Duodenal mucosa (tissue), 2 donors: ENCODE results near the gene PDSS2.
"Not testable (repeated sequence)": the region's sequence is repeated elsewhere in the genome, so short reads cannot be mapped to it uniquely, and the experiment has no call there.

Source experiments
- H3K27ac ChIP-seq: one replicate; pipeline ENCODE4 v1.7.0; 2013; ENCODE audit warnings: low read depth, low read length
- H3K27me3 ChIP-seq, 2 donors: one replicate each; pipeline ENCODE4 v1.7.0; 2013; ENCODE audit warnings: low read length in 2 of 2, control low read depth in 1 of 2; ENCODE audit not compliant: insufficient read depth in 2 of 2, control insufficient read depth in 1 of 2
- H3K36me3 ChIP-seq, 2 donors: one replicate each; pipeline ENCODE4 v1.7.0; 2013; ENCODE audit warnings: low read length in 2 of 2, control low read depth in 1 of 2; ENCODE audit not compliant: insufficient read depth in 2 of 2, control insufficient read depth in 1 of 2
- H3K4me1 ChIP-seq, 2 donors: one replicate each; pipeline ENCODE4 v1.7.0; 2013; ENCODE audit warnings: low read length in 2 of 2, control low read depth in 1 of 2; ENCODE audit not compliant: insufficient read depth in 2 of 2, control insufficient read depth in 1 of 2
- H3K4me3 ChIP-seq, 2 donors: one replicate each; pipeline ENCODE4 v1.7.0; 2013; ENCODE audit warnings: low read length in 2 of 2, low read depth in 1 of 2
- H3K9ac ChIP-seq, 2 donors: one replicate each; pipeline ENCODE4 v1.7.0; 2013; ENCODE audit warnings: low read length in 2 of 2, low read depth in 1 of 2
- H3K9me3 ChIP-seq, 2 donors: one replicate each; pipeline ENCODE4 v1.7.0; 2013; ENCODE audit warnings: low read length in 2 of 2, control low read depth in 1 of 2; ENCODE audit not compliant: control insufficient read depth in 1 of 2

PDSS2 gene

DNA sequence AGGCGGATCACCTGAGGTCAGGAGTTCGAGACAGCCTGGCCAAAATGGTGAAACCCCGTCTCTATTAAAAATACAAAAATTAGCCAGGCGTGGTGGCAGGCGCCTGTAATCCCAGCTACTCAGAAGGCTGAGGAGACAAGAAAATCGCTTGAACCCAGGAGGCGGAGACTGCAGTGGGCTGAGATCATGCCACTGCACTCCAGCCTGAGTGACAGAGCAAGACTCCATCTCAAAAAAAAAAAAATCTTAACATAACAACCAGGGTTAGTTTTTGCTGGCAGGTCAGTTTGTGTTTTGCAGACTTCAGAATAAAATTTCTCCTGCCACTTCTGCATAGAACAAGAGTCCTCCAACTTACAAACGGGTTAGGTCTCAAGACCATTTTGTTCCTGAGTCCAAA lies 264.6 kb downstream of the PDSS2 start:
- H3K4me3 ChIP-seq, H3K27me3 ChIP-seq, H3K4me1 ChIP-seq, H3K27ac ChIP-seq, H3K9ac ChIP-seq, H3K9me3 ChIP-seq, H3K36me3 ChIP-seq: not testable (repeated sequence)

- Histone ChIP-seq H3K27me3 (no peaks in the 10 kb centered on the region), H3K9ac (no peak overlapping the region), H3K9me3 (no peaks in the 10 kb centered on the region), H3K36me3 (peaks cover 0 to 5% of the 10 kb centered on the region in 2 donors), H3K4me3 (no peak overlapping the region), H3K27ac (no peak overlapping the region), H3K4me1 (no peaks in the 10 kb centered on the region)
Measured at GRCh38 chr6:107192830-107193229, 266.5 kb downstream of the PDSS2 start.

DNA sequence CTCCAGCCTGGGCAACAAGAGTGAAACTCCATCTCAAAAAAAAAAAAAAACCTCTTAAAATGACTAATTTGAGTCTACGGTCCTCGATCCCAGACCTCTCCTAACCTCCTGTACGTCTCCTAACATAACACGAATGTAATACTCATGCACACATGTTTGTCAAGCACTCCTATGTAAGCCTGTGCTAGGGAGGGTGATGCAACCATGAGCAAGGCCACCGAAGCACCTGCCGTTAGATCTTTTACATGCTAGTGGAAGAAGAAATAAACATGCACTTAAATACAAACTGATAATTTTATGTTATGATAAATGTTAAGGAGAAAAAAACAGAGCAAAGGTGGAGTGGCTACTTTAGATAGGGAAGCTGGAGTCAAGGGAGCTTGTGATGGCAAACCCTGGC lies 271.7 kb downstream of the PDSS2 start:
- Histone ChIP-seq H3K27me3 (no peaks in the 10 kb centered on the region), H3K4me3 (no peak overlapping the region), H3K27ac (no peak overlapping the region), H3K36me3 (peaks cover 0 to 3% of the 10 kb centered on the region in 2 donors), H3K4me1 (no peaks in the 10 kb centered on the region), H3K9me3 (no peaks in the 10 kb centered on the region), H3K9ac (no peak overlapping the region)

DNA sequence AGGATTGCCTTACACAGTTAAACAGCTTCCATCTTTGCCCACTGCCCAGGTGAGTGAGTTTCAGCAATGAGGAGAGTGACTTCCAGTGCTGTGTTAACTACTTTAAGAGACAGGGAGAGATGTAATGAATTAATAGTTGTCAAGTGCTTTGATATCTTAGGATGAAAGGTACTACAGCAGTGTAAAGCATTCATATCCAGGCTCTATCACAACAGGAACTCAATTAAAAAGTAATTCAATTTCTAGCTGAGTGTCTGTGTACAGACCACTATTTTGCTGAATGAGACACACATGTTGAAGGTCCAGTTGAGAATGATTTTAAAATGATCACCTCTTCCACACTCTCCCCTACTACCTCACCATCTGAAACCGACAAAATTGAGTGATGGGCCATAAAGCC lies 273.3 kb downstream of the PDSS2 start:
- Histone ChIP-seq H3K4me1 (no peaks in the 10 kb centered on the region), H3K27ac (no peak overlapping the region), H3K9ac (no peak overlapping the region), H3K9me3 (no peaks in the 10 kb centered on the region), H3K27me3 (no peaks in the 10 kb centered on the region), H3K4me3 (no peak overlapping the region), H3K36me3 (peaks cover 0 to 3% of the 10 kb centered on the region in 2 donors)

- Histone ChIP-seq H3K27ac (no peak overlapping the region), H3K9me3 (no peaks in the 10 kb centered on the region), H3K4me3 (no peak overlapping the region), H3K27me3 (no peaks in the 10 kb centered on the region), H3K36me3 (peaks cover 0 to 3% of the 10 kb centered on the region in 2 donors), H3K4me1 (no peaks in the 10 kb centered on the region), H3K9ac (no peak overlapping the region)
Measured at GRCh38 chr6:107185391-107185970, 273.9 kb downstream of the PDSS2 start.

DNA sequence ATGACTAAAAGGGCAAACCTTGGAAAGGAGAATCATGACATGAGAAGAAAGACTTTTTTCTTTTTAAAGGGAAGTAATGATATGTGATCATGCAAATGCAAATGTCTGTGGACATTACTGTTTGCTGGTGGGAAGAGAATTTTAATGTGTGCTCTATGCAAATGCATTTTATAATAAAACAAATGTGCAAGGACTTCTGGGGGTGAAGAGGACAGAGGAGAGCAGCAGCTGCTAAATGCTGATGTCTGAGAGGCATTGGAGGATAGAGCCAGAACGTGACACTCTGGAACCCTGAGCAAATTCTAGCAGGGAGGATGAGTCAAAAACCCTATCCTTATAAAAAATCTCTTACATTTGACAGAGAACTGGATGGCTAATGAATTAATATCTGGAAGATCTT lies 274.9 kb downstream of the PDSS2 start:
- Histone ChIP-seq H3K9ac (no peak overlapping the region), H3K27me3 (no peaks in the 10 kb centered on the region), H3K27ac (no peak overlapping the region), H3K4me3 (no peak overlapping the region), H3K4me1 (no peaks in the 10 kb centered on the region), H3K36me3 (peaks cover 0 to 3% of the 10 kb centered on the region in 2 donors), H3K9me3 (no peaks in the 10 kb centered on the region)

DNA sequence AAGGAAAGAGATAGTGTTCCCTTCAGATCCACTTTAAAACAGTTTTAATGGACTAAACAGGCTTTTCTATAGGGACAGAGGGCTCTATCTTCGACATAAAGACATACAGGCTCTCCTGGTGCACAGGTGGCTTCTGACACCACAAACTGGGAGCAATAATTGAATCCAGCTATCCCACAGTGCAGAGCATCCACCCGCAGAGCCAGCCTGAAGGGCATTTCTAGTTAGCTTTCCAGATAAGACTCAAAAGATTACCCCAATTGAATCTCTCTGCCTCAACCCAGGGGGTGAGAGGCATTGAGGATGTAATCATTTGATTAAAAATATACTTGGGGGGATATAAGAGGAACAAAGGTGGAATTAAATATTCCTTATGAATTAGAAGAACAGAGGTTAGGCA lies 279.3 kb downstream of the PDSS2 start:
- Histone ChIP-seq H3K4me1 (no peaks in the 10 kb centered on the region), H3K9ac (no peak overlapping the region), H3K9me3 (no peaks in the 10 kb centered on the region), H3K27ac (no peak overlapping the region), H3K4me3 (no peak overlapping the region), H3K36me3 (no peaks in the 10 kb centered on the region), H3K27me3 (no peaks in the 10 kb centered on the region)

GRCh38 chr6:107179004-107179403 lies 280.4 kb downstream of the PDSS2 start:
- Histone ChIP-seq H3K27me3 (no peaks in the 10 kb centered on the region), H3K4me1 (no peaks in the 10 kb centered on the region), H3K27ac (no peak overlapping the region), H3K4me3 (no peak overlapping the region), H3K36me3 (no peaks in the 10 kb centered on the region), H3K9me3 (no peaks in the 10 kb centered on the region), H3K9ac (no peak overlapping the region)

DNA sequence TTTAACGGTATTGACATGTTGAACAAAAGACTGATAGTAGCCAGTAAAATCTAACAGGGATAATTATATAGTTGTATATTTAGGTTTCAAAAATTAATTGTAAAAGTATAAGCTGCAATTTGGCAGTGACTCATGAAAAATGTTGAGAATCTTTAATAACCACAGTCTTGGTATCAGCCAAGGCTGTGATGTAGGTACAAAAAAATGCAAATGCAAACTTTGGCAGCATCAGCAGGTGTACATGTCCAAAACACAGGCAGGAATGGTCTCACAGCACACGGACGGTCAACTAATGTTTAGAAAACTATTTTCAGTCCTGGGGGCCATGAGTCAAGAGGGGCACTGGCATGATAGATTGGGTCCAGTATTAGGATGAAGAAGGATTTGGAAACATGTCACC lies 285.6 kb downstream of the PDSS2 start:
- Histone ChIP-seq H3K36me3 (no peaks in the 10 kb centered on the region), H3K9ac (no peak overlapping the region), H3K4me3 (no peak overlapping the region), H3K27ac (no peak overlapping the region), H3K27me3 (no peaks in the 10 kb centered on the region), H3K9me3 (no peaks in the 10 kb centered on the region), H3K4me1 (no peaks in the 10 kb centered on the region)

GRCh38 chr6:107171513-107171912 lies 287.9 kb downstream of the PDSS2 start:
- Histone ChIP-seq H3K36me3 (no peaks in the 10 kb centered on the region), H3K9me3 (no peaks in the 10 kb centered on the region), H3K9ac (no peak overlapping the region), H3K4me3 (no peak overlapping the region), H3K27me3 (no peaks in the 10 kb centered on the region), H3K4me1 (no peaks in the 10 kb centered on the region), H3K27ac (no peak overlapping the region)

- not testable (repeated sequence) for H3K9me3 ChIP-seq, H3K27me3 ChIP-seq, H3K27ac ChIP-seq, H3K4me3 ChIP-seq, H3K36me3 ChIP-seq, H3K9ac ChIP-seq, H3K4me1 ChIP-seq
Measured at GRCh38 chr6:107164299-107164698, 295.1 kb downstream of the PDSS2 start.
